Endothelial cell of umbilical vein (primary cell): Measurements from ENCODE around the gene AQP9.
A peak's percentile ranks its signal among the peaks of the same experiment; 100 is the strongest.

Experiments
- CTCF ChIP-seq, 2 donors: IDR thresholded peaks; 1 replicate in 1 of 2; 2 replicates in 1 of 2; pipeline ENCODE4 v1.5.1; 2011; ENCODE audit warnings: low read length in 2 of 2, mild to moderate bottlenecking in 2 of 2, moderate library complexity in 2 of 2, control low read depth in 1 of 2, inconsistent platforms in 1 of 2, low read depth in 1 of 2; ENCODE audit not compliant: insufficient read depth in 1 of 2; ENCODE audit errors: extremely low read depth in 1 of 2
- EZH2 ChIP-seq: IDR thresholded peaks from 2 replicates; pipeline ENCODE4 v1.6.1; 2012; ENCODE audit warnings: borderline replicate concordance, low read depth, mild to moderate bottlenecking, moderate library complexity, low read length, inconsistent platforms; ENCODE audit not compliant: severe bottlenecking
- MYC ChIP-seq: IDR thresholded peaks from one replicate; pipeline ENCODE4 v1.6.1; 2011; ENCODE audit warnings: mild to moderate bottlenecking, low read depth, low read length
- POLR2A ChIP-seq: IDR thresholded peaks from 2 replicates; pipeline ENCODE4 v1.6.1; 2012; ENCODE audit warnings: low read depth, mild to moderate bottlenecking, control low read depth, low read length
- POLR2AphosphoS5 ChIP-seq: IDR thresholded peaks from 2 replicates; pipeline ENCODE4 v1.6.1; 2012; ENCODE audit warnings: low read depth, mild to moderate bottlenecking, control low read depth, low read length, moderate library complexity; ENCODE audit not compliant: insufficient read depth

- TF ChIP-seq POLR2A (no peak), POLR2AphosphoS5 (no peak), CTCF (IDR thresholded peaks at IDR 0.05; ENCODE audit: extremely low read depth in 1 of 2, insufficient read depth in 1 of 2, low read depth in 1 of 2, low read length in 2 of 2) (peak; percentile 5 to 29), MYC (no peak), EZH2 (no peak)
These were observed 22.5 kb upstream of the AQP9 start for GRCh38 chr15:58115692-58116091.
